ENCODE results near the gene ARSJ.

Gene ARSJ

GRCh38 chr4:113921089-113921794, 58.2 kb downstream of the ARSJ start:
- Histone ChIP-seq H3K79me1 (replicated peaks; ENCODE audit: low read length, poor library complexity, severe bottlenecking) (peaks cover 6% of the 10 kb centered on the region), H3K23ac (ENCODE audit: low read length in 2 of 2) (no peak overlapping the region), H4K91ac (ENCODE audit: low read length) (no peak overlapping the region), H4K8ac (ENCODE audit: low read length) (no peak overlapping the region), H2BK15ac (ENCODE audit: low read depth, poor library complexity, severe bottlenecking) (no peak overlapping the region), H3K27me3 (ENCODE audit: control insufficient read depth in 1 of 2, insufficient read depth in 1 of 2, low read length in 2 of 2) (no peaks in the 10 kb centered on the region), H3K18ac (ENCODE audit: low read depth in 1 of 2, low read length in 2 of 2) (peak overlapping the region in 1 of 2 experiments; percentile 50), H3K9ac (ENCODE audit: low read length) (peak overlapping the region; percentile 21), H3K4ac (ENCODE audit: low read depth in 1 of 2, low read length in 2 of 2) (no peak overlapping the region), H2AFZ (ENCODE audit: low read depth, low read length) (no peak overlapping the region), H3K27ac (ENCODE audit: low read length, poor library complexity, severe bottlenecking) (peak overlapping the region; percentile 88), H3K4me2 (ENCODE audit: low read length, poor library complexity, severe bottlenecking) (no peak overlapping the region), H3K14ac (ENCODE audit: low read length in 2 of 2) (no peak overlapping the region), H3K4me3 (ENCODE audit: insufficient read depth in 1 of 2, low read depth in 1 of 2, low read length in 2 of 2) (no peak overlapping the region), H2BK12ac (ENCODE audit: low read length in 2 of 2) (no peak overlapping the region), H3K4me1 (ENCODE audit: control insufficient read depth, insufficient read depth, low read depth, low read length) (peaks cover 2% of the 10 kb centered on the region), H3K9me3 (ENCODE audit: control insufficient read depth, low read length) (no peaks in the 10 kb centered on the region), H2BK120ac (ENCODE audit: low read depth, low read length) (no peak overlapping the region), H2AK5ac (ENCODE audit: low read length, severe bottlenecking) (no peak overlapping the region), H2BK5ac (ENCODE audit: low read depth, low read length, poor library complexity, severe bottlenecking) (no peak overlapping the region), H3K36me3 (ENCODE audit: control insufficient read depth in 1 of 2, insufficient read depth in 2 of 2, low read depth in 1 of 2, low read length in 2 of 2) (peaks cover 0 to 6% of the 10 kb centered on the region in 2 experiments)
- peak; percentile 67 for DNase-seq
- 100% methylated on average over 1 of the region's 3 CpGs for WGBS

GRCh38 chr4:113919611-113920010, 59.8 kb downstream of the ARSJ start:
- Histone ChIP-seq H3K18ac (ENCODE audit: low read depth in 1 of 2, low read length in 2 of 2) (peak overlapping the region in 1 of 2 experiments; percentile 24), H3K4ac (ENCODE audit: low read depth in 1 of 2, low read length in 2 of 2) (peak overlapping the region in 1 of 2 experiments; percentile 69), H3K14ac (ENCODE audit: low read length in 2 of 2) (peak overlapping the region in 1 of 2 experiments; percentile 91), H2BK5ac (ENCODE audit: low read depth, low read length, poor library complexity, severe bottlenecking) (no peak overlapping the region), H2BK12ac (ENCODE audit: low read length in 2 of 2) (peak overlapping the region in 1 of 2 experiments; percentile 39), H3K4me1 (ENCODE audit: control insufficient read depth, insufficient read depth, low read depth, low read length) (peaks cover 2% of the 10 kb centered on the region), H4K8ac (ENCODE audit: low read length) (no peak overlapping the region), H3K9me3 (ENCODE audit: control insufficient read depth, low read length) (no peaks in the 10 kb centered on the region), H3K27ac (ENCODE audit: low read length, poor library complexity, severe bottlenecking) (peak overlapping the region; percentile 52), H3K27me3 (ENCODE audit: control insufficient read depth in 1 of 2, insufficient read depth in 1 of 2, low read length in 2 of 2) (no peaks in the 10 kb centered on the region), H3K23ac (ENCODE audit: low read length in 2 of 2) (no peak overlapping the region), H2AK5ac (ENCODE audit: low read length, severe bottlenecking) (peak overlapping the region; percentile 40), H4K91ac (ENCODE audit: low read length) (no peak overlapping the region), H3K36me3 (ENCODE audit: control insufficient read depth in 1 of 2, insufficient read depth in 2 of 2, low read depth in 1 of 2, low read length in 2 of 2) (no peaks in the 10 kb centered on the region), H3K4me2 (ENCODE audit: low read length, poor library complexity, severe bottlenecking) (no peak overlapping the region), H2BK15ac (ENCODE audit: low read depth, poor library complexity, severe bottlenecking) (no peak overlapping the region), H3K4me3 (ENCODE audit: insufficient read depth in 1 of 2, low read depth in 1 of 2, low read length in 2 of 2) (no peak overlapping the region), H2BK120ac (ENCODE audit: low read depth, low read length) (no peak overlapping the region), H3K79me1 (replicated peaks; ENCODE audit: low read length, poor library complexity, severe bottlenecking) (peaks cover 5% of the 10 kb centered on the region), H3K9ac (ENCODE audit: low read length) (no peak overlapping the region), H2AFZ (ENCODE audit: low read depth, low read length) (peak overlapping the region; percentile 53)
- 90% methylated on average over 1 of the region's 1 CpG for WGBS
- DNase-seq: peak; percentile 37

GRCh38 chr4:113919145-113919544, 60.3 kb downstream of the ARSJ start:
- Histone ChIP-seq H3K9ac (ENCODE audit: low read length) (no peak overlapping the region), H2BK120ac (ENCODE audit: low read depth, low read length) (no peak overlapping the region)
- WGBS: 90% methylated on average over 2 of the region's 5 CpGs

GRCh38 chr4:113908829-113909228, 70.6 kb downstream of the ARSJ start:
- no peak overlapping the region for H2BK5ac ChIP-seq (ENCODE audit: low read depth, low read length, poor library complexity, severe bottlenecking)
- H4K8ac ChIP-seq (ENCODE audit: low read length): no peak overlapping the region
- H3K79me1 ChIP-seq (replicated peaks; ENCODE audit: low read length, poor library complexity, severe bottlenecking): peaks cover 13% of the 10 kb centered on the region
- H3K27ac ChIP-seq (ENCODE audit: low read length, poor library complexity, severe bottlenecking): no peak overlapping the region
- no peaks in the 10 kb centered on the region for H3K27me3 ChIP-seq (ENCODE audit: control insufficient read depth in 1 of 2, insufficient read depth in 1 of 2, low read length in 2 of 2)
- H2BK120ac ChIP-seq (ENCODE audit: low read depth, low read length): no peak overlapping the region
- no peak overlapping the region for H3K14ac ChIP-seq (ENCODE audit: low read length in 2 of 2)
- no peak overlapping the region for H4K91ac ChIP-seq (ENCODE audit: low read length)
- H3K4me3 ChIP-seq (ENCODE audit: insufficient read depth in 1 of 2, low read depth in 1 of 2, low read length in 2 of 2): no peak overlapping the region
- no peak overlapping the region for H2BK12ac ChIP-seq (ENCODE audit: low read length in 2 of 2)
- no peak overlapping the region for H3K23ac ChIP-seq (ENCODE audit: low read length in 2 of 2)
- H3K4ac ChIP-seq (ENCODE audit: low read depth in 1 of 2, low read length in 2 of 2): no peak overlapping the region
- peaks cover 0 to 2% of the 10 kb centered on the region in 2 experiments for H3K36me3 ChIP-seq (ENCODE audit: control insufficient read depth in 1 of 2, insufficient read depth in 2 of 2, low read depth in 1 of 2, low read length in 2 of 2)
- no peaks in the 10 kb centered on the region for H3K4me1 ChIP-seq (ENCODE audit: control insufficient read depth, insufficient read depth, low read depth, low read length)
- no peaks in the 10 kb centered on the region for H3K9me3 ChIP-seq (ENCODE audit: control insufficient read depth, low read length)
- H3K18ac ChIP-seq (ENCODE audit: low read depth in 1 of 2, low read length in 2 of 2): no peak overlapping the region
- H2AFZ ChIP-seq (ENCODE audit: low read depth, low read length): no peak overlapping the region
- peak; percentile 22 for DNase-seq
- no peak overlapping the region for H3K9ac ChIP-seq (ENCODE audit: low read length)
- no peak overlapping the region for H2AK5ac ChIP-seq (ENCODE audit: low read length, severe bottlenecking)
- H3K4me2 ChIP-seq (ENCODE audit: low read length, poor library complexity, severe bottlenecking): no peak overlapping the region
- no peak overlapping the region for H2BK15ac ChIP-seq (ENCODE audit: low read depth, poor library complexity, severe bottlenecking)

More at GRCh38 chr4:113919145-113919544, 60.3 kb downstream of the ARSJ start:
- H3K4me1 ChIP-seq (ENCODE audit: control insufficient read depth, insufficient read depth, low read depth, low read length): peaks cover 2% of the 10 kb centered on the region
- H4K8ac ChIP-seq (ENCODE audit: low read length): no peak overlapping the region
- peak overlapping the region in 1 of 2 experiments; percentile 39 for H2BK12ac ChIP-seq (ENCODE audit: low read length in 2 of 2)
- H3K4me2 ChIP-seq (ENCODE audit: low read length, poor library complexity, severe bottlenecking): no peak overlapping the region
- no peak overlapping the region for H2BK15ac ChIP-seq (ENCODE audit: low read depth, poor library complexity, severe bottlenecking)
- H4K91ac ChIP-seq (ENCODE audit: low read length): no peak overlapping the region
- no peaks in the 10 kb centered on the region for H3K36me3 ChIP-seq (ENCODE audit: control insufficient read depth in 1 of 2, insufficient read depth in 2 of 2, low read depth in 1 of 2, low read length in 2 of 2)
- no peaks in the 10 kb centered on the region for H3K9me3 ChIP-seq (ENCODE audit: control insufficient read depth, low read length)
- peak overlapping the region; percentile 52 for H3K27ac ChIP-seq (ENCODE audit: low read length, poor library complexity, severe bottlenecking)
- H2AK5ac ChIP-seq (ENCODE audit: low read length, severe bottlenecking): peak overlapping the region; percentile 40
- no peak overlapping the region for H3K18ac ChIP-seq (ENCODE audit: low read depth in 1 of 2, low read length in 2 of 2)
- H2BK5ac ChIP-seq (ENCODE audit: low read depth, low read length, poor library complexity, severe bottlenecking): no peak overlapping the region
- peak overlapping the region in 1 of 2 experiments; percentile 69 for H3K4ac ChIP-seq (ENCODE audit: low read depth in 1 of 2, low read length in 2 of 2)
- no peaks in the 10 kb centered on the region for H3K27me3 ChIP-seq (ENCODE audit: control insufficient read depth in 1 of 2, insufficient read depth in 1 of 2, low read length in 2 of 2)
- H3K4me3 ChIP-seq (ENCODE audit: insufficient read depth in 1 of 2, low read depth in 1 of 2, low read length in 2 of 2): no peak overlapping the region
- H3K14ac ChIP-seq (ENCODE audit: low read length in 2 of 2): no peak overlapping the region
- no peak overlapping the region for H3K23ac ChIP-seq (ENCODE audit: low read length in 2 of 2)
- H3K79me1 ChIP-seq (replicated peaks; ENCODE audit: low read length, poor library complexity, severe bottlenecking): peaks cover 5% of the 10 kb centered on the region
- DNase-seq: peak; percentile 15
- no peak overlapping the region for H2AFZ ChIP-seq (ENCODE audit: low read depth, low read length)
